Prostate gland (tissue), 2 donors: ENCODE data around the gene LCN15. TPM values are rescaled to one million over a fixed set of nuclear protein-coding genes. Genes with fewer than 3 reads are reported as not detected.
"Not testable (repeated sequence)": the region's sequence is repeated elsewhere in the genome, so short reads cannot be mapped to it uniquely, and the experiment has no call there.

ENCODE experiments used
- DNase-seq: peaks from one replicate; pipeline ENCODE4 v3.0.0-alpha.2; 2019; ENCODE audit warnings: low spot score
- H3K27ac ChIP-seq, 2 donors: fragments of 200-600 bp; sonication (generic); 2 replicates each; pipeline ENCODE4 v1.5.1; 2017 to 2019
- H3K27me3 ChIP-seq: fragments of 200-600 bp; sonication (generic); replicated peaks from 2 replicates; pipeline ENCODE4 v1.5.1; 2019; ENCODE audit not compliant: insufficient read depth
- H3K36me3 ChIP-seq, 2 donors: fragments of 200-600 bp; sonication (generic); 1 replicate in 1 of 2; 2 replicates in 1 of 2; pipeline versions ENCODE4 v1.5.1 to v1.8.1; 2017 to 2019
- H3K4me1 ChIP-seq: fragments of 200-600 bp; sonication (generic); replicated peaks from 2 replicates; pipeline ENCODE4 v1.5.1; 2019
- H3K4me3 ChIP-seq, 2 donors: fragments of 200-600 bp; sonication (generic); 2 replicates each; pipeline ENCODE4 v1.5.1; 2017 to 2019
- H3K9me3 ChIP-seq: fragments of 200-600 bp; sonication (generic); 2 replicates; pipeline ENCODE4 v1.5.1; 2017
- POLR2A ChIP-seq: fragments of 450-650 bp; IDR thresholded peaks from one replicate; pipeline ENCODE4 v1.6.1; 2016; ENCODE audit warnings: antibody characterized with exemption, mild to moderate bottlenecking
- POLR2AphosphoS5 ChIP-seq: sonication (generic); formaldehyde crosslinking; IDR thresholded peaks from one replicate; pipeline ENCODE4 v1.6.1; 2017; ENCODE audit warnings: antibody characterized with exemption
- WGBS: methylation state at CpG from one replicate; pipeline ENCODE4 v1.1.5; 2018; 5-methylcytosine and 5-hydroxymethylcytosine counted together
- intact Hi-C: fragments of 100-400 bp; cut with DNase I; formaldehyde crosslinking; loops from one replicate; pipeline ENCODE4 v1.14.2; 2022
- total RNA-seq, 2 donors: library from RNA; depleted of rRNA; stranded (reverse); fragments of >200 nt; gene quantifications; one replicate each; pipeline ENCODE4 v1.1.0, GENCODE V29; 2016
- TF ChIP-seq, protein P1 (sequence below), 4 experiments: fragments of 200-600 bp in 2 of 4; fragments of 450-650 bp in 2 of 4; sonication (generic) in 2 of 4; IDR thresholded peaks; 1 replicate in 3 of 4; 2 replicates in 1 of 4; pipeline ENCODE4 v1.5.1; 2016 to 2019; ENCODE audit warnings: antibody characterized with exemption in 4 of 4, mild to moderate bottlenecking in 2 of 4, moderate library complexity in 2 of 4

LCN15 gene
- total RNA-seq, 2 donors from 2014 or later: 0.40 TPM; not detected in 1

DNA sequence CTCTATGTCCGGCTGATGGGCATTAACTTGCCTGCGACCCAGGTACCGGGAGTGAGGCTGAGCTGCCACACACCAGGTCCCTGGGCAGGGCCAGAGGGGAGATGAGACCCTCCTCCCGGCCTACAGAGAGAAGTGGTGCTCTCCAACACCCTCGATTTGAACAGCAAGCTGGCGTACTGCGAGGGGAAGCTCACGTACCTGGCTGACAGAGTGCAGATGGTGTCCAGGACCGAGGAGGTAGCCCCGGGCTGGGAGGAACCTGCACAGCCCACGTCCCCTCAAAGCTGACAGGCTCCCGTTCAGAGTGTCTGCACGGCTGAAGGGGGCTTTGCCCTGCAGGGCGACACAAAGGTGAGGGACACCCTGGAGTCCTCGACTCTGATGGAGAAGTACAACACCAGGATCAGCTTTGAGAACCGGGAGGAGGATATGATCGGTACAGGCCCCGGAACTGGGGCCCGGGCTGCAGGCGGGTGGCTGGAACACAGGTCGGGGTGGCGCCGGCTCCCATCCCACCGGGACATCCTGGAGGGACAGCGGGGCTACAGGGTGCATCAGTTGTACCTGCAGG lies 42.4 kb upstream of the LCN15 start:
- H3K4me3 ChIP-seq: peak overlapping the region; percentile 89 to 95
- TF ChIP-seq, protein P1, sequence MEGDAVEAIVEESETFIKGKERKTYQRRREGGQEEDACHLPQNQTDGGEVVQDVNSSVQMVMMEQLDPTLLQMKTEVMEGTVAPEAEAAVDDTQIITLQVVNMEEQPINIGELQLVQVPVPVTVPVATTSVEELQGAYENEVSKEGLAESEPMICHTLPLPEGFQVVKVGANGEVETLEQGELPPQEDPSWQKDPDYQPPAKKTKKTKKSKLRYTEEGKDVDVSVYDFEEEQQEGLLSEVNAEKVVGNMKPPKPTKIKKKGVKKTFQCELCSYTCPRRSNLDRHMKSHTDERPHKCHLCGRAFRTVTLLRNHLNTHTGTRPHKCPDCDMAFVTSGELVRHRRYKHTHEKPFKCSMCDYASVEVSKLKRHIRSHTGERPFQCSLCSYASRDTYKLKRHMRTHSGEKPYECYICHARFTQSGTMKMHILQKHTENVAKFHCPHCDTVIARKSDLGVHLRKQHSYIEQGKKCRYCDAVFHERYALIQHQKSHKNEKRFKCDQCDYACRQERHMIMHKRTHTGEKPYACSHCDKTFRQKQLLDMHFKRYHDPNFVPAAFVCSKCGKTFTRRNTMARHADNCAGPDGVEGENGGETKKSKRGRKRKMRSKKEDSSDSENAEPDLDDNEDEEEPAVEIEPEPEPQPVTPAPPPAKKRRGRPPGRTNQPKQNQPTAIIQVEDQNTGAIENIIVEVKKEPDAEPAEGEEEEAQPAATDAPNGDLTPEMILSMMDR (IDR thresholded peaks at IDR 0.05): no peak
- TF ChIP-seq POLR2AphosphoS5 (no peak), POLR2A (no peak)
- no peaks in the 10 kb centered on the region for H3K9me3 ChIP-seq
- H3K36me3 ChIP-seq: no peaks in the 10 kb centered on the region
- H3K4me1 ChIP-seq: peaks cover 15% of the 10 kb centered on the region
- intact Hi-C loops: no loop called here
- 64% methylated on average over 21 of the region's 25 CpGs for WGBS
- H3K27ac ChIP-seq: peak overlapping the region; percentile 82 to 95
- H3K27me3 ChIP-seq: no peaks in the 10 kb centered on the region
- DNase-seq: no peak

DNA sequence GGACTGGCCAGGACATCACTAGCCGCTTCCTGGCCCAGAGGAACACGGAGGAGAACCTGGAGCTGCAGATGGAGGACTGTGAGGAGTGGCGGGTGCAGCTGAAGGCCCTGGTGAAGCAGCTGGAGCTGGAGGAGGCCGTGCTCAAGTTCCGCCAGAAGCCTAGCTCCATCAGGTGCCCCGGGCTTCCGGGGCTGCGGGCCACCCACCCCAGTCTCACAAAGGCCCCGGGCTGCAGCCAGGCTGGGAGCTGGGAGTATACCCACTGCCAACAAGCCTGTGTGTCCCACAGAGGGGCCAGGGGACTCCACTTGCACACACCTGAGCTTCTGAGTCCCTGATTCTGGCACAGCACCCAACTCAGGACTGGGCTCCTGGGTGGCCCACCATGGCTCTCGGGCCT lies 41.7 kb upstream of the LCN15 start:
- no peaks in the 10 kb centered on the region for H3K27me3 ChIP-seq
- no peak for TF ChIP-seq POLR2AphosphoS5
- TF ChIP-seq, protein P1 (IDR thresholded peaks at IDR 0.05): no peak
- TF ChIP-seq POLR2A: no peak
- H3K4me3 ChIP-seq: no peak overlapping the region
- 95% methylated on average over 10 of the region's 10 CpGs for whole genome bisulfite sequencing
- H3K9me3 ChIP-seq: no peaks in the 10 kb centered on the region
- H3K4me1 ChIP-seq: peaks cover 15% of the 10 kb centered on the region
- H3K27ac ChIP-seq: peak overlapping the region in 1 of 2 donors; percentile 95
- H3K36me3 ChIP-seq: no peaks in the 10 kb centered on the region
- no peak for DNase-seq
- intact Hi-C loops: no loop called here

DNA sequence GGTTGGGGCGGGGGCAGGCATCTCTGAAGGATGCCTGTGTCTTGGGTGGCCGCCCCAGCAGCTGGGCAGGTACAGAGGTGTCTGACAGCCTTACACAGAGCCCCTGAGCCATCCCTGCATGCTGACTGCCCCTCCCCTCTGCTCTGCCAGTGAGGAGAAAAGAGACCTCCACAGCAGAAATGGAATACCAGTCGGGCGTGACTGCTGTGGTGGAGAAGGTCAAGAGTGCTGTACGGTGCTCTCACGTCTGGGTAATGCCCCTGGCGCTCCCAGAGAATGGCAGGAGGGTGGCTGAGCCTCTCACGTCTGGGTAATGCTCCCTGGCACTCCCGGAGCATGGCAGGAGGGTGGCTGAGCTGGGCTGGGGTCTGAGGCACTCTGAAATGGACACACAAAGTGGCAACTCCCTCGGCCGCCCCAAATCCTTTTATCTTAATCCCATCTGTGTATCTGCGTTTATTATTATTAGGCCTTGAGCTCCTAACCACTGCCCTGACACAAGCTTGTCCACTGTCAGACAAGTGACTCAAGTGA lies 41.0 kb upstream of the LCN15 start:
- Histone ChIP-seq H3K27ac (peak overlapping the region in 1 of 2 donors; percentile 74), H3K4me1 (peaks cover 19% of the 10 kb centered on the region), H3K36me3 (no peaks in the 10 kb centered on the region), H3K27me3 (no peaks in the 10 kb centered on the region), H3K9me3 (no peaks in the 10 kb centered on the region), H3K4me3 (no peak overlapping the region)
- 88% methylated on average over 12 of the region's 12 CpGs for WGBS
- TF ChIP-seq, protein P1 (IDR thresholded peaks at IDR 0.05): no peak
- TF ChIP-seq POLR2A (no peak), POLR2AphosphoS5 (no peak)
- DNase-seq: no peak
- intact Hi-C loops: no loop called here

DNA sequence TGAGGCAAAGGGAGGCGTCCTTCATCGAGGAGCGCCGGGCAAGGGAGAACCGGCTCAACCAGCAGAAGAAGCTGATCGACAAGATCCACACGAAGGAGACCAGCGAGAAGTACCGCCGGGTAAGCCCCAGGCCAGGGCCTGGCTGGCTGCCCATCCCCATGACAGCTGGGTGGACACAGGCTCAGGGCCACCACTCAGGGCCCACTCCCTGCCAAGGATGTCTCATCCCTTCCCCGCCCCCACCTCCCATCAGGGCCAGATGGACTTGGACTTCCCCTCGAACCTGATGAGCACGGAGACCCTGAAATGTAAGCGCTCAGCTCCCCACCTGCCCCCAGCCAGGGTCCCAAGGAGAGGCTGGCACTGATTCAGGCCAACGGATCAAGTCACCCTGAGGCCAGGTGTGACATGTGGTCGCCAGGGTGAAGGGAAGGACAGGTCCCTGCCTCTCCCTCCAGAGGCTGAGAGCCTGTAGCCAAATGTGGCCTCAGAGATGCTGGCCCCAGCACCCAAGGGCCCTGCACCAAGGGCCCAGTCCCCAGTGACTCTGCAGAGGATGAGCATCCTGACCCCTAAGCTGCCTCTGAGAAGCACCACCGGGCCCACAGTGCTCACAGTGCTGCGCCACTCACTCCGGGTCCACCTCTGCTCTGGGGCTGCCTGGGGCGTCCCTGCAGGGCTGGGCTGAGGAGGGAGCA lies 40.3 kb upstream of the LCN15 start:
- WGBS: 62% methylated on average over 17 of the region's 20 CpGs
- Histone ChIP-seq H3K4me3 (no peak overlapping the region), H3K9me3 (no peaks in the 10 kb centered on the region), H3K4me1 (peaks cover 17% of the 10 kb centered on the region), H3K27ac (peak overlapping the region; percentile 47 to 74), H3K36me3 (no peaks in the 10 kb centered on the region), H3K27me3 (no peaks in the 10 kb centered on the region)
- intact Hi-C loops: no loop called here
- TF ChIP-seq POLR2A (no peak), POLR2AphosphoS5 (peak; percentile 85)
- peak; percentile 77 for DNase-seq

DNA sequence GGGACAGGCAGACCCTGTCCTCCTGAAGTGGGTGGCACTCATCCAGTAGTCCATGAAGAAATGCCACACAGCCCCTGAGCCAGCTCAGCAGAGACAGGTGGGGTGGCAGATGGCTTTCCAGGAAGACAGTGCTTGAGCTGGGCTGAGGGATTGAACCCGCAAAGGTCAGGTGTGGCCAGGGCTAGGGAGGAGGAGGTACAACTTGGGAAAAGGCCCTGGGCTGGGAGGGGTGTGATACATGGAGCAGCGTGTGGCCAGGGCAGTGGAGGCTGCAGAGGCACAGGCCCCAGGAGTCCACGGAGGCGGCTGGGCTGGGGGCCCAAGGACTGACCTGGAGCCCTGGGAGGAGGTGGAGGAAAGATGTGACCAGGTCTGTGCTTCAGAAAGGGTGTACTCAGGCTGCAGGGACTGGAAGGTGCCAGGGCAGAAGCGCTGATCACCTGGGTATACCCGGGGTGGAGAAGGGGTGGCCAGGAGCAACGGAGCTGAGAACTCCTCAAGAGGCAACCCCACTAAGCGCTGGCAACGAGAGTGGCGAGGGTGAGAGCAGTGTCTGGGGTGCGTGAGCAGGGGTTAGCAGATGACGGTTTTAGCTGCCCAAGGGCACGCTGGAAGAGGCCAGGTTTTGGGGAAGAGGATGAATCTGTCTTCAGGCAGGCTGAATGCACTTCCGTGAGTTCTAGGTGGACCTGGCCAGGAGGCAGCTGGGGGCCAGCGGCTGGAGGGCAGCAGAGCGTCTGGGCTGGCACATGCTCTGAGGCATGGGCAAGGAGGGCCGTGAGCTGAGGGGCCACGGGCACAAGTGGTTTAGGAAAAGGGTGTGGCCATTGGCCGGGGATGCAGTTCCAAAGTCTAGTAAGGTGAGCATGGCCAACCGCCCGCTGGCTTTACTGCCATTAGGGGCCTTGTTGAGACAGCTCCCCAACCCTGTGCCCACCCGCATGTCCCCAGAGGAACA lies 39.5 kb upstream of the LCN15 start:
- no peak for TF ChIP-seq POLR2A
- TF ChIP-seq, protein P1 (IDR thresholded peaks at IDR 0.05): no peak
- no peak for TF ChIP-seq POLR2AphosphoS5
- H3K4me3 ChIP-seq: no peak overlapping the region
- no peaks in the 10 kb centered on the region for H3K36me3 ChIP-seq
- DNase-seq: no peak
- H3K27ac ChIP-seq: peak overlapping the region; percentile 47 to 74
- intact Hi-C loops: no loop called here
- peaks cover 13% of the 10 kb centered on the region for H3K4me1 ChIP-seq
- WGBS: 86% methylated on average over 21 of the region's 22 CpGs
- H3K9me3 ChIP-seq: no peaks in the 10 kb centered on the region
- no peaks in the 10 kb centered on the region for H3K27me3 ChIP-seq

DNA sequence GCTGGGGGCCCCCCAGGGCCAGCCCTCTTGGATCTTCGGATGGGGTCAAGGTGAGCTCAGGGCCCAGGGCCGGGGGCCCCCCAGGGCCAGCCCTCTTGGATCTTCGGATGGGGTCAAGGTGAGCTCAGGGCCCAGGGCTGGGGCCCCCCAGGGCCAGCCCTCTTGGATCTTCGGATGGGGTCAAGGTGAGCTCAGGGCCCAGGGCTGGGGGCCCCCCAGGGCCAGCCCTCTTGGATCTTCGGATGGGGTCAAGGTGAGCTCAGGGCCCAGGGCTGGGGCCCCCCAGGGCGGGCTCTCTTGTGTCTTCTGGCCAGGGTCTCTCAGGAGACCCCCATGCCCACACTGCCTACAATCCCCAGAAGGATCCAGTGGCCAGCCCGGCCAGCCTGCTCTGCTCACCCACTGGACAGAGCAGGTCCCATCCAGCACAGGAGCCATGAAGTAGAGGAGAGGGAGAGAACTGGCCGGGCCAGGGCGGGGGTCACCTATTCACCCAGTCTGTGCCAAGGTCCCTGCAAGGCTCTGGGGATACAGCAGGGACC lies 38.8 kb upstream of the LCN15 start:
- H3K4me3 ChIP-seq, DNase-seq, H3K9me3 ChIP-seq, intact Hi-C loops, H3K27me3 ChIP-seq, H3K36me3 ChIP-seq: not testable (repeated sequence)
- Histone ChIP-seq H3K4me1 (peaks cover 13% of the 10 kb centered on the region), H3K27ac (peak overlapping the region in 1 of 2 donors; percentile 74)
- WGBS: 89% methylated on average over 9 of the region's 9 CpGs
